K562 (cell line): ENCODE results near the gene CRIM1. TPM values are rescaled to one million over a fixed set of nuclear protein-coding genes. Genes with fewer than 3 reads are reported as not detected.

Experiments
- ATAC-seq: fragments of 200-7000 bp; cut with Tn5 transposase; 3 replicates; pipeline ENCODE4 v1.9.1; 2020; ENCODE audit warnings: moderate library complexity
- BruUV-seq: library from RNA; stranded (reverse); fragments of 400-500 nt; replicated peaks from 2 replicates; lab custom pipeline; 2021; lab: Mats Ljungman, UMichigan
- CTCF ChIA-PET: fragments of 300-600 bp; formaldehyde crosslinking; extraction: SDS; loops from one replicate; lab custom pipeline; 2021; ENCODE audit warnings: low intra/inter-chr PET ratio; lab: Yijun Ruan, JAX
- POLR2A ChIA-PET: fragments of 300-600, 350-650 bp; sonication (Branson Sonifier 250); formaldehyde crosslinking; extraction: SDS; loops from one replicate; lab custom pipeline; 2021; ENCODE audit warnings: antibody characterized with exemption, inconsistent platforms; lab: Yijun Ruan, JAX
- DNase-seq, 4 experiments: peaks; one replicate each; pipeline versions ENCODE4 v3.0.0 to v3.0.0-alpha.2; 2011 to 2018; ENCODE audit warnings: low spot score in 3 of 4, mixed read lengths in 3 of 4; ENCODE audit errors: extremely low read depth in 1 of 4
- FAIRE-seq: peaks from 2 replicates; lab custom pipeline; 2011; peaks lifted over from hg19 to GRCh38; lab: Jason Lieb, UNC
- H2AFZ ChIP-seq: 2 replicates; pipeline ENCODE4 v1.6.0; 2011; ENCODE audit warnings: low read depth, low read length, control low read depth, inconsistent platforms
- H3K27ac ChIP-seq: fragments of 200-600 bp; 3 replicates; pipeline ENCODE4 v1.8.0; 2011; ENCODE audit warnings: low read depth, mild to moderate bottlenecking, control low read depth, inconsistent platforms, low read length, moderate library complexity, mixed read lengths; ENCODE audit errors: extremely low read depth
- H3K27me3 ChIP-seq, 2 experiments: fragments of 300-600 bp in 1 of 2; 2 replicates in 1 of 2; 3 replicates in 1 of 2; pipeline versions ENCODE4 v1.6.0 to v1.8.0; 2011; ENCODE audit warnings: inconsistent platforms in 2 of 2, low read length in 2 of 2, mild to moderate bottlenecking in 1 of 2, mixed read lengths in 1 of 2, moderate library complexity in 1 of 2; ENCODE audit not compliant: control insufficient read depth in 2 of 2, insufficient read depth in 2 of 2
- H3K36me3 ChIP-seq: fragments of 300-600 bp; 3 replicates; pipeline ENCODE4 v1.8.0; 2011; ENCODE audit warnings: mild to moderate bottlenecking, low read length, inconsistent platforms; ENCODE audit not compliant: control insufficient read depth, insufficient read depth
- H3K4me1 ChIP-seq, 2 experiments: fragments of 200-600 bp in 1 of 2; replicated peaks in 1 of 2; 2 replicates in 1 of 2; 3 replicates in 1 of 2; pipeline versions ENCODE4 v1.5.1 to v1.8.0; 2011; ENCODE audit warnings: inconsistent platforms in 2 of 2, low read length in 2 of 2, mild to moderate bottlenecking in 1 of 2, mixed read lengths in 1 of 2, moderate library complexity in 1 of 2; ENCODE audit not compliant: control insufficient read depth in 2 of 2, insufficient read depth in 2 of 2
- H3K4me2 ChIP-seq: 2 replicates; pipeline ENCODE4 v1.6.1; 2011; ENCODE audit warnings: low read length, control low read depth, inconsistent platforms, mixed read lengths; ENCODE audit not compliant: insufficient read depth
- H3K4me3 ChIP-seq: fragments of 200-600 bp; sonication (generic), shearing (Covaris generic); 2 replicates; pipeline ENCODE4 v1.5.1; 2016; ENCODE audit warnings: control low read depth, inconsistent platforms
- H3K79me2 ChIP-seq: fragments of 200-600 bp; 3 replicates; pipeline ENCODE4 v1.8.0; 2011; ENCODE audit warnings: low read length, inconsistent platforms; ENCODE audit not compliant: control insufficient read depth, insufficient read depth
- H3K9ac ChIP-seq, 2 experiments: 2 replicates each; pipeline versions ENCODE4 v1.6.0 to v1.6.1; 2011; ENCODE audit warnings: low read depth in 2 of 2, low read length in 2 of 2, control low read depth in 1 of 2, inconsistent platforms in 1 of 2, mild to moderate bottlenecking in 1 of 2, mixed read lengths in 1 of 2; ENCODE audit not compliant: insufficient read depth in 1 of 2
- H3K9me1 ChIP-seq: one replicate; pipeline ENCODE4 v1.6.0; 2011; ENCODE audit warnings: inconsistent platforms, mild to moderate bottlenecking, low read length, moderate library complexity; ENCODE audit not compliant: control insufficient read depth, insufficient read depth
- H3K9me3 ChIP-seq: replicated peaks from 2 replicates; pipeline ENCODE4 v1.5.1; 2011; ENCODE audit warnings: low read depth, low read length, inconsistent platforms; ENCODE audit not compliant: control insufficient read depth, insufficient read depth
- H4K20me1 ChIP-seq: replicated peaks from 2 replicates; pipeline ENCODE4 v1.6.1; 2011; ENCODE audit warnings: low read length, inconsistent platforms, mixed read lengths; ENCODE audit not compliant: control insufficient read depth, insufficient read depth
- ARID1B ChIP-seq: fragments of 450-650 bp; IDR thresholded peaks from 2 replicates; pipeline ENCODE4 v1.6.1; 2016; ENCODE audit warnings: antibody characterized with exemption, mild to moderate bottlenecking, inconsistent platforms
- ARID2 ChIP-seq: fragments of 450-650 bp; IDR thresholded peaks from 2 replicates; pipeline ENCODE4 v1.6.1; 2017; ENCODE audit warnings: antibody characterized with exemption, mild to moderate bottlenecking
- CBFA2T2 ChIP-seq: fragments of 450-650 bp; conservative IDR thresholded peaks from 2 replicates; pipeline ENCODE4 v1.6.1; 2017; ENCODE audit warnings: mild to moderate bottlenecking
- CBFA2T3 ChIP-seq: fragments of 450-650 bp; IDR thresholded peaks from 2 replicates; pipeline ENCODE4 v1.6.1; 2017
- CEBPG ChIP-seq, 3 experiments: fragments of 200-800 bp in 1 of 3; sonication (Bioruptor generic) in 1 of 3; sonication (generic) in 1 of 3; formaldehyde crosslinking in 1 of 3; IDR thresholded peaks in 2 of 3; conservative IDR thresholded peaks in 1 of 3; 2 replicates each; pipeline versions ENCODE4 v1.6.1 to v1.8.0; 2016 to 2022; ENCODE audit warnings: missing compliant biosample characterization in 2 of 3, missing genetic modification characterization in 2 of 3, mild to moderate bottlenecking in 1 of 3, missing genetic modification reagents in 1 of 3
- CHCHD3 ChIP-seq: fragments of 250-450 bp; sonication (Bioruptor Pico); IDR thresholded peaks from 2 replicates; pipeline ENCODE4 v2.1.2; 2022; ENCODE audit warnings: mild to moderate bottlenecking
- ELF1 ChIP-seq: fragments of 200-800 bp; sonication (Bioruptor generic); IDR thresholded peaks from 2 replicates; pipeline ENCODE4 v1.6.1; 2016; ENCODE audit warnings: missing genetic modification characterization, missing compliant biosample characterization
- ILK ChIP-seq: fragments of 450-650 bp; IDR thresholded peaks from 2 replicates; pipeline ENCODE4 v1.6.1; 2016; ENCODE audit warnings: missing genetic modification characterization, low read depth, mild to moderate bottlenecking, missing compliant biosample characterization, moderate library complexity, borderline replicate concordance
- KDM1A ChIP-seq, 2 experiments: fragments of 450-650 bp; IDR thresholded peaks; 2 replicates each; pipeline ENCODE4 v1.6.1; 2016; ENCODE audit warnings: mild to moderate bottlenecking in 2 of 2
- KLF10 ChIP-seq: fragments of 250-450 bp; sonication (Bioruptor Pico); IDR thresholded peaks from 2 replicates; pipeline ENCODE4 v1.6.1; 2021; ENCODE audit warnings: matching md5 sums
- NFIC ChIP-seq: fragments of 450-650 bp; IDR thresholded peaks from 2 replicates; pipeline ENCODE4 v1.6.1; 2017; ENCODE audit warnings: mild to moderate bottlenecking, inconsistent platforms
- POLR3A ChIP-seq: IDR thresholded peaks from 2 replicates; pipeline ENCODE4 v1.6.1; 2011; ENCODE audit warnings: borderline replicate concordance, mild to moderate bottlenecking, moderate library complexity; ENCODE audit not compliant: insufficient read length, insufficient read depth; ENCODE audit errors: extremely low read depth
- SOX6 ChIP-seq: fragments of 450-650 bp; IDR thresholded peaks from 2 replicates; pipeline ENCODE4 v1.6.1; 2014; ENCODE audit warnings: mild to moderate bottlenecking
- TAL1 ChIP-seq: fragments of 450-650 bp; IDR thresholded peaks from 2 replicates; pipeline ENCODE4 v1.6.1; 2016; ENCODE audit warnings: mild to moderate bottlenecking
- TCF3 ChIP-seq: sonication (generic); formaldehyde crosslinking; IDR thresholded peaks from 2 replicates; pipeline ENCODE4 v1.4.0; 2020; ENCODE audit warnings: mild to moderate bottlenecking, missing genetic modification reagents
- TEAD4 ChIP-seq, 2 experiments: sonication (generic) in 1 of 2; formaldehyde crosslinking in 1 of 2; IDR thresholded peaks; 2 replicates each; pipeline versions ENCODE4 v1.6.1 to v1.8.0; 2012 to 2022; ENCODE audit warnings: borderline replicate concordance in 1 of 2, inconsistent platforms in 1 of 2, low read length in 1 of 2, mild to moderate bottlenecking in 1 of 2, missing genetic modification reagents in 1 of 2
- U2AF1 ChIP-seq: fragments of 200-400 bp; formaldehyde crosslinking; optimal IDR thresholded peaks from 2 replicates; pipeline ENCODE3; 2017; ENCODE audit warnings: mild to moderate bottlenecking, low read depth, low read length, moderate library complexity
- WHSC1 ChIP-seq: IDR thresholded peaks from one replicate; pipeline ENCODE4 v1.6.1; 2012; ENCODE audit warnings: low read length, control low read depth, inconsistent platforms
- ZNF263 ChIP-seq: sonication (generic); formaldehyde crosslinking; IDR thresholded peaks from 2 replicates; pipeline ENCODE4 v1.8.0; 2022; ENCODE audit warnings: mild to moderate bottlenecking, missing genetic modification reagents, borderline replicate concordance
- ZNF311 ChIP-seq: fragments of 250-450 bp; sonication (Bioruptor Pico); IDR thresholded peaks from 2 replicates; pipeline ENCODE4 v1.4.0; 2020; ENCODE audit warnings: mild to moderate bottlenecking, moderate library complexity
- ZNF764 ChIP-seq: fragments of 250-450 bp; sonication (Bioruptor Pico); IDR thresholded peaks from 2 replicates; pipeline ENCODE4 v1.4.0; 2020; ENCODE audit warnings: low read depth, mild to moderate bottlenecking, moderate library complexity
- ZNF778 ChIP-seq: fragments of 450-650 bp; formaldehyde crosslinking; IDR thresholded peaks from 2 replicates; pipeline ENCODE4 v1.4.0; 2020; ENCODE audit warnings: mild to moderate bottlenecking, moderate library complexity
- WGBS: fragments of 100-300 bp; shearing (Covaris generic); methylation state at CpG from one replicate; pipeline ENCODE4 v1.1.6; 2016; ENCODE audit warnings: low coverage, mixed read lengths; ENCODE audit not compliant: insufficient coverage; ENCODE audit errors: missing lambda C conversion rate; 5-methylcytosine and 5-hydroxymethylcytosine counted together
- in situ Hi-C: fragments of 300-500 bp; cut with MboI; formaldehyde crosslinking; loops from 4 replicates; pipeline ENCODE4 v1.15.0; 2018; ENCODE audit warnings: inconsistent platforms, mixed read lengths
- intact Hi-C: fragments of 100-400 bp; cut with micrococcal nuclease; formaldehyde crosslinking; loops from 2 replicates; pipeline ENCODE4 v1.14.2; 2022
- polyA plus RNA-seq, 8 experiments: library from polyadenylated mRNA; depleted of rRNA in 4 of 8; stranded (reverse) in 5 of 8; unstranded in 3 of 8; fragments of >200 nt; fragmentation: Nextera tagmentation in 2 of 8; fragmentation: Illumina TruSeq in 1 of 8; extraction: Ambion mirVana in 2 of 8; extraction: Trizol in 1 of 8; gene quantifications; 2 replicates each; pipeline versions ENCODE4 v1.2.1 to v1.2.3, GENCODE V29; 2011 to 2014; ENCODE audit warnings: inconsistent platforms in 1 of 8, missing spikeins in 1 of 8
- total RNA-seq, 7 experiments: library from RNA; depleted of rRNA in 6 of 7; stranded (reverse); fragments of >200 nt in 6 of 7; fragmentation: Illumina TruSeq in 2 of 7; extraction: Trizol in 2 of 7; gene quantifications; 2 replicates each; pipeline versions ENCODE4 v1.2.1 to v1.2.3, GENCODE V29; 2011 to 2021; ENCODE audit warnings: low replicate concordance in 1 of 7
- TF ChIP-seq, protein P1 (sequence below): sonication (generic); formaldehyde crosslinking; IDR thresholded peaks from 2 replicates; pipeline ENCODE4 v1.8.1; 2022; ENCODE audit warnings: missing genetic modification reagents

The CRIM1 gene
- total and polyA plus RNA-seq, 9 of the 15 experiments (the other 6 are each of a cell fraction or from before 2014, with no cell fraction given): 0.01 to 0.36 (median 0.06) TPM; not detected in 1

GRCh38 chr2:36538335-36538734 lies 182.8 kb downstream of the CRIM1 start:
- Histone ChIP-seq H3K9me3 (no peaks in the 10 kb centered on the region), H3K9me1 (no peaks in the 10 kb centered on the region), H3K9ac (no peak overlapping the region), H3K79me2 (no peaks in the 10 kb centered on the region), H2AFZ (no peak overlapping the region), H3K27ac (no peak overlapping the region), H3K4me2 (no peak overlapping the region), H3K27me3 (peaks cover 0 to 4% of the 10 kb centered on the region in 2 experiments; a peak in 1 of 5 replicates), H3K4me1 (peaks cover 7 to 23% of the 10 kb centered on the region in 2 experiments; a peak in 4 of 5 replicates), H4K20me1 (no peaks in the 10 kb centered on the region), H3K36me3 (no peaks in the 10 kb centered on the region), H3K4me3 (no peak overlapping the region)
- 0% methylated on average over 5 of the region's 5 CpGs for WGBS
- CTCF ChIA-PET: no interaction called here
- DNase-seq (peak in 2 of 4 experiments; percentile 36 to 57), ATAC-seq (peak; percentile 77), FAIRE-seq (peak; percentile 79)
- no TSS peak for BruUV-seq
- POLR2A ChIA-PET: interaction anchor here (1.1 to 1.5 kb wide), 2 partner anchors 10 to 15 kb away, joined by 3 to 4 read pairs; no protein-coding TSS in a partner anchor
- no peak for TF ChIP-seq KDM1A (IDR thresholded peaks at IDR 0.05)
- TF ChIP-seq ZNF778 (CRISPR knock-in tag): no peak
- TF ChIP-seq ZNF764 (CRISPR knock-in tag): no peak
- TF ChIP-seq U2AF1: no peak
- TF ChIP-seq ZNF311 (CRISPR knock-in tag): no peak
- no peak for TF ChIP-seq POLR3A
- 0 out of 2 replicates have a peak, but pooled peaks have one; percentile 16 for TF ChIP-seq ARID1B
- TF ChIP-seq ELF1: no peak
- no peak for TF ChIP-seq WHSC1
- TF ChIP-seq TAL1: peak; percentile 43
- TF ChIP-seq TEAD4 (IDR thresholded peaks at IDR 0.05; ENCODE audit: low read length): peak; percentile 61
- TF ChIP-seq TEAD4 (CRISPR knock-in tag; IDR thresholded peaks at IDR 0.05; ENCODE audit: borderline replicate concordance): no peak
- TF ChIP-seq ZNF263 (CRISPR knock-in tag): no peak
- peak; percentile 70 for TF ChIP-seq TCF3 (CRISPR knock-in tag)
- TF ChIP-seq SOX6: peak; percentile 50; the same call in 1 of the 2 replicates
- TF ChIP-seq ARID2: no peak
- no peak for TF ChIP-seq CHCHD3 (CRISPR knock-in tag)
- no peak for TF ChIP-seq ILK (tag)
- TF ChIP-seq NFIC: peak; percentile 80
- TF ChIP-seq CBFA2T3: peak; percentile 50
- no peak for TF ChIP-seq KLF10
- TF ChIP-seq CEBPG (CRISPR knock-in tag; IDR thresholded peaks at IDR 0.05): no peak
- no peak for TF ChIP-seq CEBPG (tag; conservative IDR thresholded peaks at IDR 0.05 in 1 of 2, IDR thresholded peaks at IDR 0.05 in 1 of 2)
- 0 out of 2 replicates have a peak, but pooled peaks have one; percentile 19 for TF ChIP-seq CBFA2T2
- TF ChIP-seq, protein P1, sequence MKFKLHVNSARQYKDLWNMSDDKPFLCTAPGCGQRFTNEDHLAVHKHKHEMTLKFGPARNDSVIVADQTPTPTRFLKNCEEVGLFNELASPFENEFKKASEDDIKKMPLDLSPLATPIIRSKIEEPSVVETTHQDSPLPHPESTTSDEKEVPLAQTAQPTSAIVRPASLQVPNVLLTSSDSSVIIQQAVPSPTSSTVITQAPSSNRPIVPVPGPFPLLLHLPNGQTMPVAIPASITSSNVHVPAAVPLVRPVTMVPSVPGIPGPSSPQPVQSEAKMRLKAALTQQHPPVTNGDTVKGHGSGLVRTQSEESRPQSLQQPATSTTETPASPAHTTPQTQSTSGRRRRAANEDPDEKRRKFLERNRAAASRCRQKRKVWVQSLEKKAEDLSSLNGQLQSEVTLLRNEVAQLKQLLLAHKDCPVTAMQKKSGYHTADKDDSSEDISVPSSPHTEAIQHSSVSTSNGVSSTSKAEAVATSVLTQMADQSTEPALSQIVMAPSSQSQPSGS (CRISPR knock-in tag): no peak
- in situ Hi-C loops (no loop called here), intact Hi-C loops (no loop called here)
